BJ (cell line): ENCODE results near the gene SEPTIN2. TPM values are rescaled to one million over a fixed set of nuclear protein-coding genes. Genes with fewer than 3 reads are reported as not detected.
"Not testable (repeated sequence)": the region's sequence is repeated elsewhere in the genome, so short reads cannot be mapped to it uniquely, and the experiment has no call there.

Experiments used
- CTCF ChIA-PET: fragments of 350-600 bp; formaldehyde crosslinking; extraction: SDS; loops from one replicate; lab custom pipeline; 2021; ENCODE audit warnings: antibody characterized with exemption, inconsistent platforms; lab: Yijun Ruan, JAX
- POLR2A ChIA-PET: fragments of 300-600 bp; sonication (Branson Sonifier 250); formaldehyde crosslinking; extraction: SDS; loops from one replicate; lab custom pipeline; 2021; ENCODE audit warnings: antibody characterized with exemption; lab: Charles Lee
- DNase-seq: peaks from one replicate; pipeline ENCODE4 v3.0.0-alpha.2; 2011; ENCODE audit warnings: low read depth
- H3K27me3 ChIP-seq: 2 replicates; pipeline ENCODE4 v1.6.0; 2011; ENCODE audit warnings: low read length; ENCODE audit not compliant: control insufficient read depth, insufficient read depth
- H3K36me3 ChIP-seq: 2 replicates; pipeline ENCODE4 v1.5.1; 2011; ENCODE audit warnings: low read length; ENCODE audit not compliant: control insufficient read depth, insufficient read depth
- H3K4me3 ChIP-seq: 2 replicates; pipeline ENCODE4 v1.5.1; 2011; ENCODE audit warnings: low read depth, mild to moderate bottlenecking, control low read depth, low read length
- polyA plus RNA-seq: library from polyadenylated mRNA; depleted of rRNA; stranded (reverse); fragments of >200 nt; gene quantifications from 2 replicates; pipeline ENCODE4 v1.2.3, GENCODE V29; 2011
- TF ChIP-seq, protein P1 (sequence below): IDR thresholded peaks from 2 replicates; pipeline ENCODE4 v1.5.1; 2011; ENCODE audit warnings: low read depth, mild to moderate bottlenecking, control low read depth, inconsistent platforms, low read length, moderate library complexity; ENCODE audit not compliant: insufficient read depth

Gene SEPTIN2
- polyA plus RNA-seq, 1 experiment, result 336 TPM

DNA sequence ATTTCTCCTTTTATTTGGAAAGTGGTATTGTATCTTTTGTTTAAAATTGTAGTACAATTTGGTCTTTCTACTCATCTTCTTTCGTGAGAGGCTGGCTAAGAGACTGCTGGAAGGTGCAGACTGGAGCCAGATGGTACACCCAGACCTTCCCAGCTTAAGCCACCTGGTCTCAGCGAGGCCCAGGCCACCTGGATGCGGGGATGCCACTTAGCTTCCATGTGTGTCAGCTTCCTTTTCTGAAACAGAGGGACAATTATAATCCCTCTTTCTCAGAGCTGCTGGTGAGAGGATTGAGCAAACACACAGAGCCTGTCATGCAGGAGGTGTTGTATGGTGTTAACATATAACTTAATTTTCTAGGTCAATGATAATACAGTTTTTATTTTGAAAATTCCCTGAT is 57.7 kb downstream of the SEPTIN2 start:
- Histone ChIP-seq H3K27me3 (no peaks in the 10 kb centered on the region), H3K36me3 (peaks cover 4% of the 10 kb centered on the region; the same call in 1 of the 2 replicates), H3K4me3 (no peak overlapping the region)
- POLR2A ChIA-PET, result no interaction called here
- DNase-seq, result no peak
- TF ChIP-seq, protein P1, sequence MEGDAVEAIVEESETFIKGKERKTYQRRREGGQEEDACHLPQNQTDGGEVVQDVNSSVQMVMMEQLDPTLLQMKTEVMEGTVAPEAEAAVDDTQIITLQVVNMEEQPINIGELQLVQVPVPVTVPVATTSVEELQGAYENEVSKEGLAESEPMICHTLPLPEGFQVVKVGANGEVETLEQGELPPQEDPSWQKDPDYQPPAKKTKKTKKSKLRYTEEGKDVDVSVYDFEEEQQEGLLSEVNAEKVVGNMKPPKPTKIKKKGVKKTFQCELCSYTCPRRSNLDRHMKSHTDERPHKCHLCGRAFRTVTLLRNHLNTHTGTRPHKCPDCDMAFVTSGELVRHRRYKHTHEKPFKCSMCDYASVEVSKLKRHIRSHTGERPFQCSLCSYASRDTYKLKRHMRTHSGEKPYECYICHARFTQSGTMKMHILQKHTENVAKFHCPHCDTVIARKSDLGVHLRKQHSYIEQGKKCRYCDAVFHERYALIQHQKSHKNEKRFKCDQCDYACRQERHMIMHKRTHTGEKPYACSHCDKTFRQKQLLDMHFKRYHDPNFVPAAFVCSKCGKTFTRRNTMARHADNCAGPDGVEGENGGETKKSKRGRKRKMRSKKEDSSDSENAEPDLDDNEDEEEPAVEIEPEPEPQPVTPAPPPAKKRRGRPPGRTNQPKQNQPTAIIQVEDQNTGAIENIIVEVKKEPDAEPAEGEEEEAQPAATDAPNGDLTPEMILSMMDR, result no peak
- CTCF ChIA-PET, result interaction anchor here (1.3 kb wide), 1 partner anchor 11 kb away, joined by 4 read pairs; no protein-coding TSS in a partner anchor

DNA sequence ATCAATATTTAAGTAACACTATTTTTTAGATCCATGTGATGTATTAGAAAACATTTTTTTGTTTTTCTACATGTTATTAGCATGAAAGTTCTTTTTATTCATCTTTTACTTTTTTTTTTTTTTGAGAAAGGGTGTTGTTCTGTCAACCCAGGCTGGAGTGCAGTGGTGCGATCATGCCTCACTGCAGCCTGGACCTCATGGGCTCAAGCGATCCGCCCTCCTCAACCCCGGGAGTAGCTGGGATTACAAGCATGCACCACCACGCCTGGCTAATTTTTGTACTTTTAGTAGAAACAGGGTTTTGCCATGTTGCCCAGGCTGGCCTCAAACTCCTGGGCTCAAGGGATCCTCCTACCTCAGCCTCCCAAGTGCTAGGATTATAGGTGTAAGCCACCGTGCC is 58.2 kb downstream of the SEPTIN2 start:
- POLR2A ChIA-PET, result not testable (repeated sequence)

DNA sequence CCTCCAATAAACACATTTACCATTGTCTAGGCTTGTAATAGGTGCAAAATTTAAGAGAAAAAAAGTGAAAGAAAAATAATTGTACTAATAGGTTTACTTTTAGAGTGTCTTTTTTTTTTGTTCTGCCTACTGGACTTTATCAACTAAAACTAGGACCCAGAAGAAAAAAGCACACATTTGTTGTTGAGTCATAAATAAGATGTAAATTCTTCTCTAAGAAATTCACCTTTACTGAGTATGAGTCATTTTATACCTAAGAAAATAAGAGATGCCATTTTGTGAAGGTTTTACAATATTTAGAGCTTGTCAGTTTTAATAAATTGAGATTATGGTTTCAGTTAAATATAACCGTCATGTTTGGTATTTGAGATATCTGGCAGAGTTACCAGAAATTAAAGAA is 59.6 kb downstream of the SEPTIN2 start:
- no peak for DNase-seq
- Histone ChIP-seq H3K4me3 (no peak overlapping the region), H3K36me3 (peaks cover 4% of the 10 kb centered on the region; the same call in 1 of the 2 replicates), H3K27me3 (no peaks in the 10 kb centered on the region)
- ChIA-PET POLR2A (no interaction called here), CTCF (interaction anchor here (1.1 to 1.4 kb wide), 3 partner anchors 12 to 17 kb away, joined by 3 read pairs; no protein-coding TSS in a partner anchor)
- TF ChIP-seq, protein P1, result no peak

More for the DNA sequence above, 58.2 kb downstream of the SEPTIN2 start:
- not testable (repeated sequence) for DNase-seq, H3K27me3 ChIP-seq, H3K36me3 ChIP-seq, H3K4me3 ChIP-seq
- CTCF ChIA-PET, result interaction anchor here (1.1 kb wide), 1 partner anchor 18 kb away, joined by 3 read pairs; no protein-coding TSS in a partner anchor

DNA sequence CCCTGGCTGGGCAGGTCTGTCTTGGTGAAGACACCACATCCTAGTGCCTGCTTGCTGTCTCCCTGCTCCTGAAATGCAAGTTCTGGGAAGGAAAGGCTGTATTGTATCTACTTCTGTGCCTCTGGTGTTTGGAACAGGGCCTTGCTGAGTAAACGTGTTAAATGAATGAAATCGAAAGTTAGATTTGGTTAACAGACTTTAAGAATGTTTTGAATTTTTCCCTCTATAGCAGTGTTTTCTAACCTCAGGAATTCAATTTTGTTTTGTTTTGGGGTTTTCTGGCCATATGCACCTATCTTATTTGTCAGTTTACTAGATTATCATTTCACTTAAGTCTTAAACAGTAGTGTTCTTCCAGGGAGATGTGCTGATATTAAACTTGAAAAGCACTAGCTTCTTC is 61.1 kb downstream of the SEPTIN2 start:
- Histone ChIP-seq H3K4me3 (no peak overlapping the region), H3K27me3 (no peaks in the 10 kb centered on the region), H3K36me3 (peaks cover 4% of the 10 kb centered on the region; the same call in 1 of the 2 replicates)
- CTCF ChIA-PET, result interaction anchor here (1.4 kb wide), 1 partner anchor 13 kb away, joined by 3 read pairs; no protein-coding TSS in a partner anchor
- TF ChIP-seq, protein P1, result no peak
- no peak for DNase-seq
- POLR2A ChIA-PET, result no interaction called here

DNA sequence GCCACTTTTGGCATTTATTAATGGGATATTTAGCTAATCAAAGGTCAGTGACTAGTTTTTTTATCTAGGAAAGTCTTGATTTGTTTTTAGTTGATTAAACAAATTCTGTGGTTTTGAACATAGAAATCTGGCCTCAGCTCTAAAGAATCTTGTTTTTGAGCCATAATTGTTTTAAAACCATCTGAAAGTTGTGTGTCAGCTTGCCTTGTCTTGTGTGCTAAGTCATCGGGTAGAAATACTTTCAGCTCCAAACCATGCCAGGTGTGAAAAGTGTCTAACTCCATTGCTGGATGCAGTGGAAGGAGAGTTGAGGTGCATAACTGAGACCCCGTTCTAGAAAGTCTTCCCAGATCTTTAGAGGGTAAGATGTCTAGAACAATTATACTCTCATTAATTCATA is 63.1 kb downstream of the SEPTIN2 start:
- Histone ChIP-seq H3K4me3 (no peak overlapping the region), H3K36me3 (peaks cover 7% of the 10 kb centered on the region), H3K27me3 (no peaks in the 10 kb centered on the region)
- DNase-seq, result no peak
- TF ChIP-seq, protein P1, result no peak
- ChIA-PET CTCF (interaction anchor here (0.7 to 1.2 kb wide), 2 partner anchors 11 to 21 kb away, joined by 3 read pairs; no protein-coding TSS in a partner anchor), POLR2A (interaction anchor here (0.6 kb wide), 1 partner anchor 13 kb away, joined by 3 read pairs; no protein-coding TSS in a partner anchor)
